ENCODE data around the gene MEGF11.

GRCh38 chr15:65993762-65994161 is 259.8 kb downstream of the MEGF11 start:
- TF ChIP-seq CTCF (IDR thresholded peaks at IDR 0.05) = no peak
- TF ChIP-seq POLR2A (IDR thresholded peaks at IDR 0.05) = no peak
